Loucy (cell line): ENCODE results near the gene TRPV5.

Experiments used
- CTCF ChIP-seq: fragments of 200-600 bp; sonication (generic); conservative IDR thresholded peaks from 2 replicates; pipeline ENCODE4 v1.5.1; 2014; ENCODE audit warnings: mild to moderate bottlenecking, antibody characterized with exemption, low read length
- EZH2phosphoT487 ChIP-seq: fragments of 200-600 bp; IDR thresholded peaks from 2 replicates; pipeline ENCODE4 v1.6.1; 2018; ENCODE audit warnings: antibody characterized with exemption, mild to moderate bottlenecking, moderate library complexity, borderline replicate concordance

GRCh38 chr7:142925413-142925812, 8.1 kb downstream of the TRPV5 start:
- TF ChIP-seq CTCF (peak; percentile 64), EZH2phosphoT487 (no peak)
